Activated CD4-positive, CD25-positive, alpha-beta regulatory T cell treated with anti-CD3 and anti-CD28 coated beads, Interleukin-2, amount 50 U/mL, for 16 hours (primary cell): ENCODE measurements around the gene AQP1.

Source experiments
- DNase-seq: peaks from one replicate; pipeline ENCODE4 v3.0.0-alpha.2; 2020; ENCODE audit warnings: low read depth, low spot score

The AQP1 gene

GRCh38 chr7:30906515-30907240 lies 5.0 kb upstream of the AQP1 start:
- no peak for DNase-seq

DNA sequence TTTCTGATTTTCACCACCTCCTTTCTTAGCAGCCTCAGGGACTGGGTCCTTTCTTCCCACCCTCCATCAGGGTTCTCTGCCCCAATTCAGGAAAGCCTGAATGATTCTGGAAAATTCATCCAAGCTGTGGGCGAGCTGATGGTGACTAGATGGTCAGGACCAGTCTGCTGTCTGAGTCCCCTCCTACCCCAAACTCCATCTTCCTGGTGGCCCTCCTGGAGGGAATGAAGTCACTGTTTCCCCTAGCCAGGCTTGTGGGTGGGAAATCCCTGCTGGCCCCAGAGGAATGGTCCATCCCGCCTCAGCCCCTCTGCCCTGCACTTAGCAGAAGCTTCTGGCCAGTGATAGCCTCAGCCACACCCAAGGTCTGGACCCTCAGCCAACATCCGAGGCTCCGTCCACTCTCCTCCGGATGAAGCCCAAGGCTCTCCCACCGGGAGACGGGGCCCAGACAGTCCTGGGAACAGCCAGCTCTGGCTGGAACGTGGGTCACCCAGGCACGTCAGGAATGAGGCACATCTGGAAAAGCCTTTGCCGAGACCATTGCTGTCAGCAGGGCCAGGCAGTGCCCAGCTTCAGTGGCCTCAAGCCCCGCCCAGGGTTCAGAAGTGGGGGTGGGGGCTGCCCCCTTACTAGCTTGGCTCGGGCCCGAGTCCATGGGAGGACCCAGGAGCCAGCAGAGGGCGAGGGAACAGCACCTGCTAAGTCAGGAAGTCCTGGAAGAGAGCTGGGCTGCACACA lies 4.0 kb upstream of the AQP1 start:
- no peak for DNase-seq

GRCh38 chr7:30908681-30909080 lies 3.0 kb upstream of the AQP1 start:
- DNase-seq: no peak

DNA sequence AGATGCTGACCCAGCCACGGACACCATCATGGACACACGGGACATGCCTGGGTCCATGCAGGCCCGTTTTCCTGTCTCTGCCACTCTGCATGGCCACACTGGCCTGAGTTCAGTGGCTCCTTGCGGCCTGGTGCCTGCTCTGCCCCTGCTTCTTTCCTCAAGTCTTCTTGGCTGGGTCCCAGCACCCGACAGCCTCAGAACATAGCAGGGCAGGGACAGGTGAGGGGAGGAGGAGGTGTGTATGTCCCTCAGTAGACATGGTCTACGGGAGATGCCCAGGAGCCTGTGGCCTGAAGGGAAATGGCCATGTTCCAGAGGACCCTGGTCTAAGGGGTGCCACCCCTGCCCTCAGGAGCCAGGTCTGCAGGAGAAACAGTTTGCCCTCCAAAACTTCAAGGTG lies 2.2 kb upstream of the AQP1 start:
- DNase-seq: no peak

GRCh38 chr7:30910411-30911073 lies 1.1 kb upstream of the AQP1 start:
- no peak for DNase-seq

DNA sequence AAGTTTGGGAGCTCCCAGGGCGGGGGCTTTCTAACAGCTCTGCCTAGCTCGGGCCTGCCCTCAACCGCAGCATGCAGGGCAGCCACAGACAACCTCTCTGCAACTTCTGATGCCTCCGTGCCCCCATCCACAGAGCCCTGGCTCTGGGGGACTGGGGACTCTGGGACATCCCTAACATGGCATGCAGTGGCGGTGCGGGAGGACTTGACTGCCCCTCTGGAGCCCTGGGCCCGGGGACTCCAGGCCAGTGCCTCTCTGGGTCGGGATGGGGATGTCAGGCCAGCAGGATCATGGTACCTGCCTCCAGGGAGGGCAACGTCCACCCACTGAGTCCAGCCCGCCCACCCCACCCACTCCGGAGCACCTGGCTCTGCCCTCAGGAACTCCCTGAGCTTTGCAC lies 520 bp upstream of the AQP1 start:
- DNase-seq: no peak

DNA sequence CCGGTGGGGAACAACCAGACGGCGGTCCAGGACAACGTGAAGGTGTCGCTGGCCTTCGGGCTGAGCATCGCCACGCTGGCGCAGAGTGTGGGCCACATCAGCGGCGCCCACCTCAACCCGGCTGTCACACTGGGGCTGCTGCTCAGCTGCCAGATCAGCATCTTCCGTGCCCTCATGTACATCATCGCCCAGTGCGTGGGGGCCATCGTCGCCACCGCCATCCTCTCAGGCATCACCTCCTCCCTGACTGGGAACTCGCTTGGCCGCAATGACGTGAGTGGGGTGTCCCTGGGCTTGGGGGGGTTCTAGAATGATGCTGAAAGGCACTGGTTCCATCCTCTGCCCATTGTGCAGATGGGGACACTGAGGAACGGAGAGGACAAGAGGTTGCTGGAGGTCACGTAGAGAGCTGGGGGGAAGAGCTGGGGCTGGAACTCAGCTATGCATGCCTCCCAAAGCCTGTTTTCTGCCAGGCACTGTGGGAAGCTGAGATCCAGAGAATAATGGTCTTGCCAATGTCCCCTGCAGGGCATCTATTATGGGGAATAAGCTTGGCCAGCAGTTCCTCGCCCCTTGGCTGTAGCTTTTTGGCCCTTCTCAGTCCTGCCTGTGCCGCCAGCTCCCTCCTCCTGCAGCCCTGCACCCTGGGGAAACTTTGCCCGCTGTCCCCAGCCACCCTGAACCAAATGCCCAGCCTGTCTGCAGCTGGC lies 523 bp downstream of the AQP1 start:
- no peak for DNase-seq

DNA sequence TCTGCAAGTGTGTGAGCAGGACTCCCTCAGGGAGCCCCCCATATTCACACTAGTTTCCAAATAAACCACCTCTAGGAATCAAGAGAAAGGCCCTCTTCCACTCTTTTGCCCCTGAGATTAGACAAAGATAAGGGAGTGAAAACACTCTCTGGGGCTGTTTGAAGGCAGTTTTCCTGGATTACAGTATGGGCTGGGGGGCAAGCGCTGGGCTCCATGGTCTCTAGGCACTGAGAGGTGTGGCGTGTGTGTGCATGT lies 1.0 kb downstream of the AQP1 start:
- no peak for DNase-seq

GRCh38 chr7:30912986-30913811 lies 1.5 kb downstream of the AQP1 start:
- DNase-seq: no peak

GRCh38 chr7:30913821-30914515 lies 2.3 kb downstream of the AQP1 start:
- no peak for DNase-seq

DNA sequence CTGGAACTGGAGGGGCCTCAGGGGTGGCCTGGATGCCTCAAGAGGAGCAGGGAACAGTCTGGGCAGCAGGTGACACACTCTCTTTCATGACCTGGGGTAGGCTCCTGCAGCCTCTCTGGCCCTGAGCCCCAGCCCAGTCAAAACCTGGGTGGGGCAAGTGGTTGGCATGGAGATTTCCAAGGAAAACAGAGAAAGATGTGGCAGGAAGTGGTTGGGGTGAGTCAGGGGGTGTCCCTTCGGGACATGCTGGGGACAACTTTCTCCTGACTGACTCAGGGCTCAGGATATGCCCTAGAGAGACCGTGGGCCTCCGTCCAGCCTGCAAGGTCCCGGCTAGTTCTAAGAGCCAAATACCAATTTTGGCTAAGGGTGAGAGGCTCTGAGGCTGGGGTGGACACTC lies 2.9 kb downstream of the AQP1 start:
- DNase-seq: no peak

- DNase-seq: no peak
Observed at GRCh38 chr7:30915005-30915601, 3.5 kb downstream of the AQP1 start.

GRCh38 chr7:30915751-30916150 lies 4.1 kb downstream of the AQP1 start:
- DNase-seq: no peak

GRCh38 chr7:30916255-30916654 lies 4.6 kb downstream of the AQP1 start:
- DNase-seq: no peak

DNA sequence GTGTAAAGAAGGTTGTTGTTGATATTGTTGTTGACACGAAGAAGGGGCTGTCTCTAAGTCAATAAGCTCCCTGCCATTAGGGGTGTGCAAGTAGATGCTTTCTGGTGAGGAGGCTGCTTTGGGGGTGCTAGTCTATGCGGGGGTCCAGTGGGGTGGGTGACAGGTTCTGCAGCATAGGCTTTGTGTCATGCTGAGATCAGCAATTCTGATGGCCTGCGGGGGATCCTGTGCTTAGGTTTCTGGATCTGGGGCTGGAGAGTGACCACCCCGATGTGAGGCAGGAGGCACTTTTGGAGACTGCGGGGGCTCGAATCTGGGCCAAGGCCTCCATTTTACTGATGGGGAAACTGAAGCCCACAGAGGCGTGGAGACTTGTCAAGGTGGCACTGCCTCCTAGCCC lies 5.1 kb downstream of the AQP1 start:
- no peak for DNase-seq

- no peak for DNase-seq
Observed at GRCh38 chr7:30917216-30917893, 5.7 kb downstream of the AQP1 start.

DNA sequence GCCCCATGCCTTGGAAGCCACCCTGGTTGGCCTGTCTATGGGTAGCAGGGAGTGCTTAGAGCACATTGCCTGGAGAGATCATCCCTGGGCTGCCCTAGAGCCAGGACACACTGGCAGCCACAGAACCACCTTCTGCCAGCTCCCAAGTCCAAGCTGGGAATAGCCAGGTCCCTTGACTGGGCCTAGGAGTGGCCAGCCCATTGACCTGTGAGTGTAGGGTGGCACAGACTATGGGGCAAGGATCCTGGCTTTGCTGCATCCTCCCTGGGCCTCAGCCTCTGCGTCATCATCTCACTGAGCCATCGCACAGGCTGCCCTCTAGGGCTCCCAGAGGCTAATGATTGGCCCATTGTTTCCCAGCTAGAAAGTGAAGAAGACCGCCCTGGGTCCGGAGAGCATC lies 7.0 kb downstream of the AQP1 start:
- DNase-seq: no peak

DNA sequence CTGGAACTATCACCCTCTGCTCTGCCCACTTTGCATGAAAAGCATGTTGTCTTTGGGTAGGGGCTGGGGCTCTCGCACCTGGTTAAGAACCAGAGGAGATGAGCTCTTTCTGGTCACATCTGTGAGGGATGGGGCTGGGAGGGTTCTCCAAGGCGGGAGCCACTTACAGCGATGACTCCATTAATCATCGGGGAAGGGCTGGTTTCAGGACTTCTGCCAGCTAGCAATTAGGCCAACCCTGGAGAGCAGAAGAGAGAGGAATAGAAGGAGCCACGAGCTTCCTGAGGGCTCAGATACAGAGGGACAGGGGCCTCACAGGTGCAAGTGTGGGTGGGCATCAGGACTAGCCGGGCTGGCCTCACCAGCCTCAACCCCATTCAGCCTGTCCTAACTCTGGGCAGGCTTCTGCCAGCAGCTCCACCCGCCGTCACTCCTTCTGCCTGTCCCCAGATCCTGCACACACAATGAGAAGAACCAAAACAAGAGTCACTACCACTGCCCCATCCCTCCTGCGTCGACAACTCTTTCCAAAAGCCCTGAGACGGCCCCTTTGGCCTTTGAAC lies 8.4 kb downstream of the AQP1 start:
- no peak for DNase-seq
